Caki2 (cell line): ENCODE data around the gene KRTAP3-1. TPM values are rescaled to one million over a fixed set of nuclear protein-coding genes. Genes with fewer than 3 reads are reported as not detected.

ENCODE experiments used
- DNase-seq: peaks from one replicate; pipeline ENCODE4 v3.0.0-alpha.2; 2015; ENCODE audit warnings: low read depth
- in situ Hi-C: cut with HindIII; loops from 2 replicates; pipeline ENCODE4 v1.10.0; 2016; ENCODE audit warnings: low sequenced_read_pairs, low pct_unique_long_range_greater_than_20kb, mixed read lengths
- total RNA-seq: library from RNA; depleted of rRNA; stranded (reverse); fragments of >200 nt; shearing (Covaris generic); gene quantifications from 2 replicates; pipeline ENCODE4 v1.2.3, GENCODE V29; 2014; ENCODE audit warnings: low replicate concordance; rRNA removed

Gene KRTAP3-1
- total RNA-seq, 1 experiment from 2014 or later: not detected

DNA sequence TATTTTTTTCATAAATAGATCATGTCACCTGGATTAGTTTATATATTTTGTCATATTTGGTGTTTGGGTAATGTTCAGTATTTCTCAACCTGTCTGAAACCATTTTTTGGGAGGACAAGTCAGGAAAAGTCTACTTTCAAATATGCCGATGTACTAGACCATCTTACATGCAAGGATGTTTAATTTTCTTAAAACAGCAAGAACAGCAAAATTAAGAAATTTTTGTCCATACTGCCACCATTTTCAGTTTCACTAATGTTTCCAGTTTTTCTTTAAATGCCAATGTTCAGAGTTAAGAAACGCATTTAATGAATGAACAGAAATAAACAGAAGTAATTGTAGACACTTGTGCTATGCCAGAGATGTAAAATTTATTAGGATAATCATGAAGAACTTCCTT, 15.8 kb downstream of the KRTAP3-1 start:
- DNase-seq: no peak
- in situ Hi-C loops: no loop called here

DNA sequence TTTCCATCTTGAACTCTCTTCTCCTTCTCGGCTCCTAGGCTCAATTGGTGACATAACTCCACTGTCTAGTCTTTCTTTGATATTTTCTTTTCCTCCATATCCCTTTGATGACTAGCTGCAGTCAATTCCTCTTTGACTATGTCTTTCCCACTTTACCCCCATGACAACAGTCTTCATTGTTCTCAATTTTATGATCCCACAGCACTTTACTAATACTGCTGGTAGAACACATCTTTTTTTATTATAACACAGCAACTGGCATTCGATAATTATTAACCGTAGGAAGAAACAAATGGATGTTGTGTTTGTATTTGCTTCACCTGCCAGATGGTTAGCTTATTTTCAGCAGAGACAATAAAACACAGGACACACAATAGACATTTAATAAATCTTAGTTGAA, 16.3 kb downstream of the KRTAP3-1 start:
- in situ Hi-C loops: no loop called here
- DNase-seq: no peak

DNA sequence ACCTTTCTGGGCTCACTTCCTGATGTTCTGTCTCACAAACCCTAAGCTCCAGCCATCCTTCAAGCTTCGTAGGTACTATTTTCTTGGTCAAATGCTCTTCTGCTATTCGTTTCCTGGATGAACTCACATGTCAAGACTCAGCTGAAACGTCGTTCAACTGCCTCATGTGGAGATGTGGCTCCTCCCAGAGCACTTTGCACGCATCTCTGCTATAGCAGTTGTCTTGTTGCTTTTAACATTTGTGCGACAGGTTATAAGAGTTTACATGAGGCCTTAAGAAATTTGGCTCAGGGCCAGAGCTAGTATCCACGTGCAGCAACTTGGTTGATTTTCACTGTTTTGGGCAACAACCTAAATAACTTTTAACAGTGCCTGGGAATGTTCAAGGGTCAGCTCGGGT, 22.0 kb downstream of the KRTAP3-1 start:
- in situ Hi-C loops: no loop called here

DNA sequence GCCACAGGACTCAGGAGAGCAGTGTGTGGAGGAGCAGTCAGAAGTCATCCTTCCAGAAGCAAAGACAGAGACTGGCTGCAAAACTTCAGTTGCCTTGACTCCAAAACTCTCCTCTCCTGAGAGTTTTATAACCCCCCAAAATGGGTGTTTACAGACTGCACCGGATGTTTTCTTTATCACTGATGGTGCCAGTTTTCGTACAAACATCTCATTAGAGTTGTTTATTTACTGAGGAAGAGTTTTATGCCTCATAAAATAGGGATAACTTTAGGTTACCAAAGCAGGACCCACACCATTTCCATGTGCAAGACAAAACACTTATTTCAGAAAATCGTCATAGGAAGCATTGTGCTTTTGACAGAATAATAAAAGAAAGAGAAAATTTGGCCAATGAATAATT, 24.7 kb downstream of the KRTAP3-1 start, which contains the start of gene KRT40:
TSS of gene KRT40 (minus strand) at position 101 of the 400 bp plus-strand sequence. CDS start at position 48, 53 bp downstream.
- in situ Hi-C loops: no loop called here
- no peak for DNase-seq

More for the DNA sequence above, 22.0 kb downstream of the KRTAP3-1 start:
- no peak for DNase-seq

DNA sequence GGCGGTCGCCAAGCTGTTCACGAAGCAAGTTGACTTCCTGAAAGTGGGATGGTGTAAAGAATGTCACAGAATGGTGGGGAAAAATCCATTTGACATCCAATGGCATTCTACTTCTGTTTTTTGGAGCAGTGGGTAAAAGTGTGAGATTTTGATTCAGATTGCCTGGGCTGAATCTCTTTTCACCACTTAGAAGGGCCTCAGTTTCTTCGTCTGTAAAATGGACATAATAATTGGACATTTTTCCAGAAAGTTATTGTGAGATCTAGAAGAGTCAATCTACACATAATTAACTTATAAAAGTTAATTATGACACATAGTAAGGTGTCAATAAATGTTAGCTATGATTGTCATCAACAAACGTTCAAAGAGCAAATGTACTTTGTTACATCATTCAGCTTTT, 27.8 kb downstream of the KRTAP3-1 start:
- DNase-seq: no peak
- in situ Hi-C loops: no loop called here

DNA sequence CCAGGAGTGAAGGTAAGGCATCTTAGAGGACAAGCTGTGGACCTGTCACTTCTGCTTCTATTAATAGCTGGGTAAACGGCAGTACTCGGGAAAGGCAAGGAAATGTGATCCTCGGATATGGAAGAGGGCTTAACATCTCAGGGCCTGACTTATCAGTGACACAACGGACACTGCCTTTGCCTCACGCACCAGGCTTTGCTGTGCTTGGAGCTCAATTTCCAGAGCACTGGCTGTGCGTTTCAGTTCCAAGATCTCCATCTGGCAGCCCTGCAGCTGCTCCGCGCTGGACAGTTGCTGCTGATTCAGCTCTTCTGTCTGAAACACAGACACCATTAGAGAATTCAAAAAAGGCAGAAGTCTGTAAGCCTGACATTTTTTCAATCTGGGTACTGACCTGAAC, 28.3 kb downstream of the KRTAP3-1 start:
- in situ Hi-C loops: no loop called here
- no peak for DNase-seq

DNA sequence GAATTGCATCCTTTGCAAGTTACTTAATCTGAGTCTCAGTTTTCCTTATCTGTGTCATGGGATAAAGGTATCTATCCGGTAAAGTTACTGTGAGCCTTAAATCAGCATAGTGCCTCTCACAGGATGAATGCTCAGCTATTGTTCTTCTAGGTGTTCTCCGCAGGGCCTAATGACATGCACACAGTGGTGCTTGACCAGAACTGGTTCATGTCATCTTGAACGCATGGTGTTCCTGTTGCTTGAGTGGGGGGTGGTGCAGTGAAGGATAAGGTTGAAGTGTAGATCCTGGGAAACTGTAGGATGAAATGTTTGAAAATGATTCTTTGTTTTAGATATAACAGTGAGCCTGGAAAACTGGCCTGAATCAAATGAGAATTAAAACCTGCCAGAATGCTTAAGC, 28.8 kb downstream of the KRTAP3-1 start:
- no peak for DNase-seq
- in situ Hi-C loops: no loop called here

DNA sequence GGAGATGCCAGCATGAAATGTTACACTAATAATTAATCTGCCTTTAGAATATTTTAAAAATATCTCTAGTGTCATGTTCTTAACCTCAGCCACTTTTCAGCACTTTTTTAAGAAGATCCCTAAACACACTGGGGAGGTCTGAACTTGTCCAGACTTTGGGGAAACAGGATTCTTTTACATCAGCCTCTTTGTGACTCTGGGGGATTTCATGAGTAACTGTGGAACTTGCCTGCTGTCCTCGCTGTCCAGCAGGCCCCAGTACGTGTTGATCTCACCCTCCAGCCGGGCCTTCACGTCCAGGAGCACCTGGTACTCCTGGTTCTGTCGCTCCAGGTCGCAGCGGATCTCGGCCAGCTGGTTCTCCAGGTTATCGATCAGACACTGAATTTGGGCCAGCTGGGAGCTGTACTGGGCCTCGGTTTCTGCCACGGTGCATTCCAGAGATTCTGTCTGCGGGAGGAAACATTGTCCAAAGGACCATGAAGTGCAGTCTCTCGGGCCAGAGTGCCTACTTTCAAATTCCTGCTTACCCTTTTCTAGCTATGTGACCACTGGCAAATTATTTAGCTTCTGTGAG, 30.3 kb downstream of the KRTAP3-1 start:
- DNase-seq: no peak
- in situ Hi-C loops: no loop called here

DNA sequence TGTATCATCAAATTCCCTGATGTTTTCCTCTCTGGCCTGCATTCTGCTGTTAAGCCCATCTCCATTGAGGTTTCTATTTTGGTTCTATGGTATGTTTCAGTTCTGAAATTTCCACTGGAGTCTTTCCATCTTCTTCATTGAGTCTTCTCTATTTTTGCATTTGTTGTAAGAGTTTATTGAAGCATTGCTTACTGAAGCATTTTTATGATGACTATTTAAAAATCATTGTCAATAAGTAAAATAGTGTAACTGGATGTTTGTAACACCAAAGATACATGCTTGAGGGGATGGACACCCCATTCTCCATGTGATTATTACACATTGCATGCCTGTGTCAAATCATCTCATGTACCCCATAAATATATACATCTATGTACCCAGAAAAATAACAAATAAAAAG, 33.4 kb downstream of the KRTAP3-1 start:
- DNase-seq: no peak
- in situ Hi-C loops: no loop called here

DNA sequence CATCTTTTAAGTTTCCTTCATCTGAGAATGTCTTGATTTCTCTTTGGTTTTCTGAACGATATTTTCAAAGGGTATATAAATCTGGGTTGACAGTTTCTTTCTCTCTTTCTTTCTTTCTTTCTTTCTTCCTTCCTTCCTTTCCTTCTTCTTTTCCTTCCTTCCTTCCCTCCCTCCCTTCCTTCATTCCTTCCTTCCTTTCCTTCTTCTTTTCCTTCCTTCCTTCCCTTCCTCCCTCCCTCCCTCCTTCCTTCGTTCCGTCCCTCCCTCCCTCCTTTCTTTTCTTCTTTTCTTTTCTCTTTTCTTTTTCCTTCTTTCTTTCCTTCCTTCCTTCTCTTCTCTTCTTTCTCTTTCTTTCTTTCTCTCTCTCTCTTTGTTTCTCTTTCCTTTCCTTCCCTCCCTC, 34.6 kb downstream of the KRTAP3-1 start:
- in situ Hi-C loops: no loop called here
- no peak for DNase-seq

DNA sequence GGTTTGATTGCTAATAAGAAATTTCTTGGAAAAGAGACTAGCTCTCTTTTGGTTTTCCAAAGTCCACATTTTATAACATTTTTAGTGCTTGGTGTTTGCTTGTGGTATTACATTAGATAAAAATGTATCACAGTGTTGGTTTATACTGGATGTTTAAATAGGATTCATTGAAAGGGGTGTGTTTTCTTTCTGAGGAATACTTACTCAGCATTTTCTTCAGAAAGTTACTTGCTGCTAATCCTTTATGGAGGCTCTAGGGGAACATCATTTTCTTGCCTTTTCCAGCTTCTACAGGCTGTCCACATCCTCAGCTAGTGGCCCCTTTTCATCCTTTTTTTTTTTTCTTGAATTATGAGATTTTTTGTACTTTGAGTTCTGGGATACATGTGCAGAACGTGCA, 41.3 kb downstream of the KRTAP3-1 start:
- in situ Hi-C loops: no loop called here

DNA sequence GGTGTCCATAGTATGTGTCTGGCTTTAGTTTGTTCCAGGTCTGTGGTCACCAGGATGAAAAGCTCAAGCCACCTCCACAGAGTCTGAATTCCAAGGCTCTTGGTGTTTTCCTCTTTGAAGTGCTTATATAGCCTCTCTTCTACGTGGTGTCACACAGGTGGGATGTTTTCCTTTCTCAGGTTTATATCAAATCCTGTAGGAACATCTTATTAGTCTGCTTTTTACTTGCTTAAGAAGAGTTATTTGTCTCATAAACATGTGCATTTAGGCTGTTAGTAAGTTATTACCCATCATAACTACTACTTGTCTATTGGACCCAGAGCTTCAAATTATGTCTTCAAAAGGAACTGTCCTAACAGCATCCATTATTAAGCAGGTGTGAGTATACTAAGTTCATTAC, 42.1 kb downstream of the KRTAP3-1 start, which contains the start of gene KRT39:
TSS of gene KRT39 (minus strand) at position 101 of the 400 bp plus-strand sequence. CDS start at position 9, 92 bp downstream.
- no peak for DNase-seq
- in situ Hi-C loops: no loop called here

More for the DNA sequence above, 41.3 kb downstream of the KRTAP3-1 start:
- DNase-seq: no peak

DNA sequence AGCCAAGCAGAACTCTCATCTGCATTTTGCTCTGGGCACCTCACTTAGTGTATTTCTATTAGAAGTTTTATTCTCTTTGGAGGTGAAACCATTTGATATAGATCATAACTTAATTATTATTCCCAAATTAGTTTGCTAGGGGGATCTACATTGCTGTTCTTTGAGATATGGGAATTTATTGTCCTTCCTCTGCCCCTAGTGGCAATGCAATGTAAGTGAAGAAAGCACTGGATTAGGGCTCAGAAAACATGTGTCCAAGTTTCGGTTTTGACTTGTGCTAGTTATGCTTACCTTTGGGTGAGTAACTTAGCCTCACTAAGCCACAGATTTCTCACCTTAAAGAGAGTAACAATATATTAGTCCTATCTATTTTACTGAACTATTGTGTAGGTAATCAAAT, 45.1 kb downstream of the KRTAP3-1 start:
- DNase-seq: no peak
- in situ Hi-C loops: no loop called here

DNA sequence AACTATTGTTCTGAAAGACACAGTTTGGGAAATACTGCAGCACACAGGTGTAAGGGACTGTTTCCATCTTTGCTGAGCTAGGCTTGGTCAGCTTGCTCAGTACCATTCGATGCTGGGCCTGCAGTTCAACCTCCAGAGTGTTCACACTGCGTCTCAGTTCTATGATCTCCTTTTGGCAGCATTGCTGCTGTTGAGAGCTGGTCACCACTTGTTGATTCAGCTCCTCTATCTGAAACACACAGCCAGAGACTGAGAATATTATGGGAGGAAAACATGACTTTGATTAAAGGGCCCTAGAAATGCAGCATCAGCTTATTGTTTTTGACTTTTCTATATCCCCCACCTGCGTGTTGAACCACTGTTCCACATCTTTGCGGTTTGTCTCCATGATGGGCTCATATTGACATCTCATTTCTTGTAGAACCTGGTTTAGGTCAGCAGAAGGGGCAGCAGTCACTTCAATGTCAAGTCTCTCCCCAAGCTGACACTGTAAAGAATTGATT, 46.8 kb downstream of the KRTAP3-1 start:
- DNase-seq: no peak

DNA sequence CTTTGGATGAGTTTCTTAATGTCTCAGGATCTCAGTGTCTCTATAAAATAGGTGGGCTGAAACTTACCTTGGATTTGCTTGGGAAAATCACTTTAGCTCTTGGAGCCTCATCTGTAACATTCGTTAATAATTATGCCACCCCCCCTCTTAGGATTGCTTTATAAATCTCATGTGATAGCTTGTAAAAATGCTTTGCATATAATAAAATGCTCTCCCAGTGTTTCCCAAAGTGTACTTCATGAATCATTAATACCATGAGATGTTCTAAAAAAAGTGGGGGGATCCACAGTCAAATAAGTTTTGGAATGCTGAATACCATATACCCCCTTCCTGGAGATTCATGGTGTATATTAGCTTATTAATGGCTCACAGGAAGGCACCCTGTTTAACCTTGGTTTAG, 47.3 kb downstream of the KRTAP3-1 start:
- no peak for DNase-seq
- in situ Hi-C loops: no loop called here

More for the DNA sequence above, 46.8 kb downstream of the KRTAP3-1 start:
- in situ Hi-C loops: no loop called here

DNA sequence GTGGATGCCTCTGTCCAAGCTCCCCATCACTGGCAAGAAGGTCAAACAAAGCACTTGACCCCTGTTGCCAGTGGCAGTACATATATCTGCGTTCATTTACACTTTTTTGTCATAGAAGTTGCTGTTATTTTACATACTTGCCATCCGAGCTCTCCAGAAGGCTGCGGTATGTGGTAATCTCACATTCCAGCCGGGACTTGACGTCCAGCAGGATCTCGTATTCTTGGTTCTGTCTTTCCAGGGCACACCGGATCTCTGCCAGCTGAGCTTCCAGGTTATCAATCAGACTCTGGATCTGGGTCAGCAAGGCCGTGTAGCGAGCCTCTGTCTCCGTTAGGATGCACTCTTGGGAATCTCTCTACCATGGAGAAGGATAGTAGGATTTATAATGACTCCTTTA, 48.8 kb downstream of the KRTAP3-1 start:
- no peak for DNase-seq

More for the DNA sequence above, 48.8 kb downstream of the KRTAP3-1 start:
- in situ Hi-C loops: no loop called here

Other genes with a start within 250 kb of the KRTAP3-1 start
- not detected in 2 replicates for gene KRT26, start 236.9 kb downstream of the KRTAP3-1 start, total RNA-seq
- not detected in 2 replicates for gene KRT27, start 226.6 kb downstream of the KRTAP3-1 start, total RNA-seq
- not detected in 2 replicates for gene KRT28, start 209.2 kb downstream of the KRTAP3-1 start, total RNA-seq
- gene KRT10, start 186.5 kb downstream of the KRTAP3-1 start, total RNA-seq: 75.2 and 76.4 TPM in 2 replicates
- not detected in 2 replicates for gene KRT12, start 141.9 kb downstream of the KRTAP3-1 start, total RNA-seq
- 46.7 and 50.0 TPM in 2 replicates for gene KRT20, start 123.9 kb downstream of the KRTAP3-1 start, total RNA-seq
- not detected in 2 replicates for gene KRT23, start 71.5 kb downstream of the KRTAP3-1 start, total RNA-seq
- gene KRT39, start 42.2 kb downstream of the KRTAP3-1 start, total RNA-seq: not detected in 2 replicates
- not detected in 2 replicates for gene KRT40, start 24.8 kb downstream of the KRTAP3-1 start, total RNA-seq
- not detected in 2 replicates for gene KRTAP3-3, start 15.0 kb downstream of the KRTAP3-1 start, total RNA-seq
- gene KRTAP3-2, start 9.2 kb downstream of the KRTAP3-1 start, total RNA-seq: not detected in 2 replicates
- gene KRTAP1-5, start 18.1 kb upstream of the KRTAP3-1 start, total RNA-seq: not detected in 2 replicates
- gene KRTAP1-4, start 21.1 kb upstream of the KRTAP3-1 start, total RNA-seq: not detected in 2 replicates
- gene KRTAP1-3, start 25.7 kb upstream of the KRTAP3-1 start, total RNA-seq: not detected in 2 replicates
- not detected in 2 replicates for gene KRTAP1-1, start 32.3 kb upstream of the KRTAP3-1 start, total RNA-seq
- gene KRTAP2-1, start 38.2 kb upstream of the KRTAP3-1 start, total RNA-seq: not detected in 2 replicates
- gene KRTAP2-2, start 46.1 kb upstream of the KRTAP3-1 start, total RNA-seq: not detected in 2 replicates
- gene KRTAP2-3, start 51.0 kb upstream of the KRTAP3-1 start, total RNA-seq: not detected in 2 replicates
- gene KRTAP2-4, start 56.8 kb upstream of the KRTAP3-1 start, total RNA-seq: not detected in 2 replicates
- gene KRTAP4-7, start 75.0 kb upstream of the KRTAP3-1 start, total RNA-seq: not detected in 2 replicates
- gene KRTAP4-8, start 89.0 kb upstream of the KRTAP3-1 start, total RNA-seq: not detected in 2 replicates
- gene KRTAP4-16, start 93.1 kb upstream of the KRTAP3-1 start, total RNA-seq: not detected in 2 replicates
- gene KRTAP4-9, start 96.3 kb upstream of the KRTAP3-1 start, total RNA-seq: not detected in 2 replicates
- not detected in 2 replicates for gene KRTAP4-11, start 109.2 kb upstream of the KRTAP3-1 start, total RNA-seq
- not detected in 2 replicates for gene KRTAP4-12, start 115.1 kb upstream of the KRTAP3-1 start, total RNA-seq
- gene KRTAP4-6, start 131.4 kb upstream of the KRTAP3-1 start, total RNA-seq: not detected in 2 replicates
- gene KRTAP4-5, start 140.7 kb upstream of the KRTAP3-1 start, total RNA-seq: not detected in 2 replicates
- gene KRTAP4-4, start 151.6 kb upstream of the KRTAP3-1 start, total RNA-seq: not detected in 2 replicates
- not detected in 2 replicates for gene KRTAP4-3, start 159.1 kb upstream of the KRTAP3-1 start, total RNA-seq
- not detected in 2 replicates for gene KRTAP4-2, start 169.1 kb upstream of the KRTAP3-1 start, total RNA-seq
- gene KRTAP4-1, start 175.8 kb upstream of the KRTAP3-1 start, total RNA-seq: not detected in 2 replicates
- not detected in 2 replicates for gene KRTAP9-1, start 180.8 kb upstream of the KRTAP3-1 start, total RNA-seq
- not detected in 2 replicates for gene KRTAP9-2, start 217.5 kb upstream of the KRTAP3-1 start, total RNA-seq
- gene KRTAP9-3, start 223.3 kb upstream of the KRTAP3-1 start, total RNA-seq: not detected in 2 replicates
- gene KRTAP9-8, start 228.9 kb upstream of the KRTAP3-1 start, total RNA-seq: not detected in 2 replicates
- gene KRTAP9-4, start 240.6 kb upstream of the KRTAP3-1 start, total RNA-seq: not detected in 2 replicates
- gene KRTAP9-9, start 246.3 kb upstream of the KRTAP3-1 start, total RNA-seq: not detected in 2 replicates